GM21381 (cell line): ENCODE measurements around the gene CNFN.

Source experiments
- ATAC-seq: cut with Tn5 transposase; IDR thresholded peaks from one replicate; pipeline ENCODE4 v1.9.1; 2021; ENCODE audit warnings: mild to moderate bottlenecking, moderate library complexity; ENCODE audit not compliant: unreplicated experiment

Gene CNFN

GRCh38 chr19:42410371-42410770, 20.3 kb upstream of the CNFN start:
- ATAC-seq: no peak

DNA sequence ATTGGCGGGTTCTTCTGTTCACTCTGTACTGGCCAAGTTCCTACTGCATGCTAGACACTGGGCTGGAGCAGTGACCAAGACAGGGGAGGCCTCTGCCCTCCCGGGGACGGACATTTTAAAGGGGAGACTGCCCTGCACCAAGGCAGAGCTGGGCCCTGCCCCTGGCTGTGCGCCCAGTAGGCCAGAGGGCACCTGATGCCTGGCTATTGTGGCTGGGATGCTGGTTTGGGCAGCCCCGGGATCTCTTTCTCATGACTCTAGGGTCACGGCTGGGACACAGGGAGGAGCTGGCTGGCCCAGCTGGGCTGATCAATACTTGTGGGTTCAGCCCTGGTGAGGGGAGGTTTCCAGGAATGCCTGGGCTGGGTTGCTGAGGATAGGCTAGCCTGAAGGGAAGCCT, 19.4 kb upstream of the CNFN start:
- ATAC-seq: no peak

GRCh38 chr19:42407816-42408175, 17.7 kb upstream of the CNFN start:
- no peak for ATAC-seq

- ATAC-seq: no peak
These were observed 17.2 kb upstream of the CNFN start for GRCh38 chr19:42407085-42407815.

DNA sequence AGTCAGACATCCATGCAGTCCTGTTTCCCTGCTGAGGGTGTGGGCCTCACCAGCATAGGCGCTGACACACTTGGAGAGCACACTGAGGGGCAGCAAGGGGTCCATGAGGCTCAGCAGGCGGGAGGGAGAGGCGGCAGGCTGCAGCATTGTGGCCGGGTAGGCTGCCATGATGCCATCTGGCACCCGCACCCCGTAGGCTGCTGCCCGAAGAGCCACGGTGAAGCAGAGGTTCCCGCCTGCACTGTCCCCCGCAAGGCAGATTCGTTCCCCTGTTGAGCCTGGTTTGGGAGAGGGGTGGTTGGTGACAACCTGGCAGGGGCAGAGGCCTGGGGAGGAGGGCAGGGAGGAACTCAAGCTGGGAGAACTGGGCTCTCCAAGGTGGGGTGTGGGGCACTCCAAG, 16.0 kb upstream of the CNFN start:
- ATAC-seq: no peak

- ATAC-seq: no peak
These were observed 13.5 kb upstream of the CNFN start for GRCh38 chr19:42403586-42403985.

DNA sequence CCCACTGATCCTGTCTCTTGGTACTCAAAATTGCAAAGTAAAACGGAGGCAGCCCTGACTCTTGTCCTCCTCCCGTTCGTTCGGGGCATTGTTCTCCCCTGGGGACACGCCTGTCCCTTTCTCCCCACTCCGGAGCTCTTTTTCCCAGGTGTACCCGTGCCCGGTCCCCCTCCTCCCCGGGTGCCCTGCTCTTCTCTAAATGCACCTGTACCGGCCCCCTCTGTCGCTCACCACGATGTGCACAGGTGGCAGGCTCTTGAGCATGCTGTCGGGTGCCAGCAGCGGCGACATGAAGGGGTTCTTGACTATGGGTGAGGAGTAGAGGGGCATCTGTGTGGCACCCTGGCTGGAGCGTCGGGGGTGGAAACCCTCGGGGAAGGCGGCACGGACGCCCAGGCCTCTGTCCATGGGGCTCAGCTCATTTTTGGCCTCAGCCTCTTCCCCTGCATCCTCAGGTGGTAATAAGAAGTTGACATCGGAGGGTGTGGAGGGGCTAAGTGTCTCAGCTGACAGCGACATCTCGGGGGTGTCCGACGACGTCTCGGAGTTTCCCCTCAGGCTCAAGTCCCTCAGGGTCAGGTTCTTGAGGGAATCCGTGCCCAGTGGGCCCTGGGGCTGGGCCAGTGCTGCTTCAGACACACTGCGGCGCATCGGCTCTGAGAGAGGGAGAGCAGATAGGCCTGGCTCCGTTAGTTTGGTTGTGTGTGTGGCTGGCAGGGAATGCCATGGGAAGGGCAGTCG, 12.4 kb upstream of the CNFN start:
- ATAC-seq: no peak

DNA sequence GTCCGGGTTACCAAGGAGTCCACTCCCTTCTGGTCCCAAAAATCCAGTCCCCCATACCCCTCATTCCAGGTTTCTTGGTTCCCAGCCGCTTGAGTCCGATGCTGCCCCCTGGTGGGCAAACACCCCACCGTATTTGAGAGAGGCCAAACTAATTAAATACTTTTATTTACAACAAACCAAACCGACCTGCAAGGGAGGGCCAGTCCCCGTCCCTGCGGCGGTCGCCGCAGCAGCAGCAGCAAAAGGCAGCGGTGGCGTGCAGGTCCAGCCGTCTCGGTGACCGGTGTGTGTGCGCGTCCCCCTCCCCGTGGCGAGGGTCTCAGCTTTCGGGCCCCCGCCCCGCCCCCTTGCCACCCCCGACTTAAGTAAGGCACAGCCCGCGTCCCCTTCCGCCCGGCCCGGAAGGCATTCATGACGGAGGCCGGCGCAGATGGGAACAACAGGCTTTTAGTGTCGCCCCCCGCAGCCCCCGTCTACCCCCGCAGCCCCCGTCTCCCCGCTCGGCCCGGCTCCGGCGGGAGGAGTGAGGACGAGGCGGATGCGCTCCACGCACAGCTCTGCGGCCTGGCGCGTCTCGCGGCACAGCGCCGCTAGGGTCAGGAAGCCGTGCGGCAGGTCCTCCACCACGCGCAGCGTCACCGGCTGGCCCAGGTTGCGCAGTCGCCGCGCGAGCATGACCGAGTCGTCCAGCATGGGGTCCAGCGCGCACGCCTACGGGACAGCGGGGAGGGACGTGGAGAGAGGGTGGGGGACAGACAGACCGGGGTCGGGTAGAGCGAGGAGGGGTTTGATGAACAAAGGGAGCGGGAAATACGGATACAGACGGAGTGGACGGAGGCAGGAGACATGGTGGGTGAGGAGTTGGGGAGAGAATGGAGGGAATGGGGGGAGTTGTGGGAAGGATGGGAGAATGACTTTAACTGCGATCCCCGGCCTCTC, 11.5 kb upstream of the CNFN start:
- ATAC-seq: no peak

- no peak for ATAC-seq
These were observed 10.3 kb upstream of the CNFN start for GRCh38 chr19:42400404-42400803.

DNA sequence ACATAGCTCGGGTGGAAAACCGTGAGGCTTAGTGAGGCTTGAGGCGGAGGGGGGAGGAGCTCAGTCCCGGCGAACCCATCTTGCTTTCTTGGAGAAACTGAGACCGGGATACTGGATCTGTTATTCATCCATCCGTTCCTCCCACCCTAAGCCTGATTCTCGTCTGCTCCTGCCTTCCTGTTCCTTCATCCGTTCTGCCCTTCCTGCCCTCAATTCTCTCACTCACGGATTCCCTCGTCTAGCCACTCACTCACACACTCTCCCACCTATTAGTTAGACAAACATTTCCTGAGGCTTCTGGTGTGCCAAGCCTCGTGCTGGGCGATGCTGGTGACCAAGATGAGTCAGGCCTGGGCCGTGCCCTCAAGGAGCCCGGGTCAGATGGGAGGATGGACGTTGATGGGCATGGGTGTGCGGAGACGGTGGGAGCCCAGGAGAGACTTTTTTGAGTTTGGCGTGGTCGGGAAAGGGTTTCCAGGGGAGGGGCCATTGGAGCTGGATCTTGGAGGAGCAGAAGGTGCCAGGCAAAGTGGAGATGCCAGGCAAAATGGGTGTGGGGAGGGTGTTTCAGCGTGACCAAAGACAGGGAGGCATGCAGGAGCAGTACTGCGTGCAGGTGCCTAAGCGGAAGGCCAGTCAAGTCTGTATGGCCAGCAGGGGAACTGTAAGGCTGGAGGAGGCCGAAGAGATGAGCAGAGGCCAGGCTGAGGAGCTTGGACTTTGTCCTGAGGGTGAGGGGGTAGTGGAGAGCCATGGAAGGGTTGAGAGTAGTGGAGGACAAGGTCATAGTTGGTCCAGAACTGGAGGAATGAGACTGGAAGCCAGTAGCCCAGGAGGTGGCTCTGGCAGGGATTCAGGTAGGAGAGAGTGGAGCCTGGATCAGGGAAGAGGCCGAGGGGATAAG, 7.4 kb upstream of the CNFN start:
- ATAC-seq: no peak

DNA sequence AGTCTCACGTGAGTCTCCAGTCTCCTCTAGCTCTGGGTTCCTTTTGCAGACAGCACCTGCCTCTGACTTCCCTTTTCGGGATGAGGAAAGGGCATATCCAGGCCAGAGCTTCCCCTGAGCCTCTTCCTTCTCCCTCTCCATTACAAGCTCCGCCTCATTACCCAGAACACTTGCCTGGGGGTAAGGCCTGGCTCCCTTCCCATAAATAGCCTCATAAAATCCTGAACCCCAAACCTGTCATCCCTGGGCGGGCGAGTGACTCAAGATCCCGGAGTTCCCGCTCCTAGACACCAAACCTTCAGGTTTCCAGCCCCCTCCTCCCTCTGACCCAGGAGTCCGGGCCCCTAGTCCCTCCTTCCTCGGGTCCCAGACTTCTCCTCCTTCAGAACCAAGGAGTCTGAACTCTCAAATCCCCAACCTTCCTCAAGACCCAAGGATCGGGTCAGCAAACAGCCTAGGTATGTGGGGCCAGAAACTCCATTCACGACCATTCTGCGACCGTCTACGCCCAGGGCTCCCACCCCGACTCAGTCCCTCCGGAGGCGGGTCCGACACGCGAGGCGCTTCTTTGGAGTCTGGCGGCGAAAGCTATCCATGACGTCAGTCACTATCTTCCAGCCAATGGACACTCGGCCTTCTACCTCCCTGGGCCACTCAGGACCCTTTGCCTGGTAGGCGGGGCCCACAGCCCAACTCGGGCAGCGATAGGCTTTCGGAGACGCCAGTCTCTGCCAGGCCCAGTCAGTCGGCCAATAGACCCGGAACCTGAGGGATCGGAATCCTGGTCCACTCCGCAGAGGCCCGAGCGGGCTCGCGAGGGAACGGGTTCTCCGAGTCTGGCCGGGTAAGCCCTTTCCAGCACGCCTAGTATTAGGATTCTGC, 6.5 kb upstream of the CNFN start:
- ATAC-seq: peak; percentile 96

- ATAC-seq: no peak
These were observed 4.7 kb upstream of the CNFN start for GRCh38 chr19:42394751-42395150.

DNA sequence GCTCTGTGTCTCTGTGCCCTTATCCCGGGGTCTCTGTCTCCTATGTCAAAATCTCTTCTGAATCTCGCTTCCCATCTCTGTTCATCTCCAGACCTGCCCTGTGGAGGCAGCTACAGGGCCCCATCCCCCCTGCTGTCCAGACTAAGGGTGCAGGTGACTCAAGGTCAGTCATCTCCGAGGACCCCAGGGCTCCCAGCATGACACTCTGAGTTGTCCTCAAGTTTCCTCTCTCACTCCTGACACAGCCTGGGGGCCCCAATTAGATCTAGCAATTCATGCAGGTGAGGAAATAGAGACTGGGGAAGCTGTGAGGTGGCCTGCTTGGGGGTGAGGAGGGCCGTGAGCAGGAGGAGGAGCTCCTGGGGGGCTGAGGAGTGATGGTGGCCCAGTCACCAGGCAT, 2.1 kb upstream of the CNFN start:
- no peak for ATAC-seq

DNA sequence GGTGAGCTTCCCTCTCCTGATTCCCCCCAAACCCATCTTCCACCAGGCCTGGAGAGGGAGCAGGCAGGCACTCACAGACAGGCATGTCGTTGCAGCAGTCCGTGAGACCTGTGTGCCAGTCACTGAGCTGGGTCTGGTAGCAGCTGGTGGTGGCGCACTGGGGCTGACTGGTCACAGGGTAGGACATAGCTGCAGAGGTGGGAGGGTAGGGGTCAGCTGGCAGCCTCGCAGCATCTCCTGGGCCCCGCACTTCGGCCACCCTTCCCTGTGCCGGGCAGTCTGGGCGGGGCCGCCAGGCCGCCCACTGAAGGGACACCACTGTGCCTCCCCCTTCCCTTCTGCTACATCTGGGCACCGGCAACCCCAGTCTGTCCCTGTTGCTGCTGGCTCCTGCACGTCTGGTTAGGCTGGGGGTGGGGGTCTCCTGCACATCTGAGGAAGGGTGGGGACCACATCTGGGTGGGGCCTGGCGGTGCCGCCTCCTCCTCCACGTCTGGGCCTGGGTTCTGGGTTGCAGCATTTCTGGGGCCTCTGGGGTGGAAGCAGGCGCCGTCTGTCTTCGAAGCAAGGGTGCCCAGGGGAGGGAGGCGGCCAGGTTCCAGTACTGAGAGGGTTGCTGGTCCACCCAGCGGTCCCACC, 1.1 kb downstream of the CNFN start:
- no peak for ATAC-seq

DNA sequence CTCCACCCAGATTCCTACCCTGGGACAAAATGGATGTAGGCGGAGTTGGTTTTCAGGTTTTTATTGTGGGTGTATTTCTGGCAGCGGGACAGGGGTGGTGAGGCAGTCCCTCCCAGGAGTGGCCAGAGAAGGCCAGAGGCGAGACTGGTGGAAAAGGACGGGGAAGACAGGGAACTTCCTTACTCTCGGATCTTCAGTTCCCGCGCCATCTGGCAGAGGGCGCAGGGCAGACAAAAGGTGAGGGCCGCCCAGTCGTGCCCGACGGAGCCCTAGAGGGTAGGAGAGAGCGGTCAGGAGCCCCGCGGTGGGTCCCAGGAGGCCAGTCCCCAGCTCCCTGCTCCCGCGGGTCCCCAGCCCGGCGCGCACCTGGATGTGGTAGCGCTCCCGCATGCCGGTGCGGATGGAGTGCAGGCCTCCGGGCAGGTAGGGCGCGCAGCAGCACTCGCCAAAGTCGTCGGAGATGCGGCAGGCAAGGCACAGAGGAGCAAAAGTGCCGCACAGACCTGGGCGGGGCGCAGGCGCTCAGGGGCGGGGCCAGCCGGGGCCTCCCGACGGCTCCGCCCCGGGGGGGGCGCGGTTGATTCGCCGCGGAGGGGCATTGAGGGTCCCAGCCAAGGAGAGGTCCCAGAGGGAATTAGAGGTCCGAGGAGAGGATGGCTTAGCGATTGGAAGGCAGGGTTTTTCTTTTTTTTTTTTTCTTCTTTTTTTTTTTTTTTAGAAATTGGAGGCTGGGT, 3.0 kb downstream of the CNFN start:
- ATAC-seq: no peak

DNA sequence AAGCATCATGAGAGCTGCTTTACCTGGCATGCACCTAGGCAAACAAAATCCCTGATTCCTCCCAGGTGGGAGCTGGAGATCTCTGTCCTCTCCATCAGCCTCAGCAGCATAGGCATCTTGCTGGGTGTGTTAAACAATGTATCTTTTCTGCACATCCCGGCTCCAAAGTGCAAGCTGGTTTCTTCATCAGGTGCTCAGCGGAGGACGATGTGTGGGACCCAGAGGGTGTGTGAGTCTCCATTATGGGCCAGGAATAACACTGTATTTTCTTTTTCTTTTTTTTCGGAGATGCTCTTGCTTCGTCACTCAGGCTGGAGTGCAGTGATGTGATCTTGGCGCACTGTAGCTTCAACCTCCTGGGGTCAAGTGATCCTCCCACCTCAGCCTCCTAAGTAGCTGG, 9.9 kb downstream of the CNFN start:
- ATAC-seq: no peak

GRCh38 chr19:42378225-42379215, 11.6 kb downstream of the CNFN start:
- ATAC-seq: no peak
